Measurements from ENCODE around the gene DIDO1. TPM values are rescaled to one million over a fixed set of nuclear protein-coding genes. Genes with fewer than 3 reads are reported as not detected.
A peak's percentile ranks its signal among the peaks of the same experiment; 100 is the strongest.

Gene DIDO1
- total RNA-seq, 4 donors from 2014 or later, result 72.5 to 143 (median 105) TPM

GRCh38 chr20:62872184-62872847, 54.0 kb downstream of the DIDO1 start:
- TF ChIP-seq CTCF (IDR thresholded peaks at IDR 0.05) (no peak), POLR2A (IDR thresholded peaks at IDR 0.05) (no peak)
- Histone ChIP-seq H3K4me1 (peaks cover 0 to 19% (median 0%) of the 10 kb centered on the region in 4 donors), H3K27me3 (no peaks in the 10 kb centered on the region), H3K9me3 (no peaks in the 10 kb centered on the region), H3K27ac (no peak overlapping the region), H3K4me3 (no peak overlapping the region), H3K36me3 (no peaks in the 10 kb centered on the region)
- no peak for DNase-seq

GRCh38 chr20:62864207-62864606, 62.1 kb downstream of the DIDO1 start:
- no peaks in the 10 kb centered on the region for H3K27me3 ChIP-seq
- no peaks in the 10 kb centered on the region for H3K9me3 ChIP-seq
- H3K36me3 ChIP-seq, result no peaks in the 10 kb centered on the region
- DNase-seq, result no peak
- H3K4me1 ChIP-seq, result peaks cover 0 to 9% (median 7%) of the 10 kb centered on the region in 4 donors
- no peak overlapping the region for H3K4me3 ChIP-seq
- TF ChIP-seq CTCF (IDR thresholded peaks at IDR 0.05) (no peak), POLR2A (IDR thresholded peaks at IDR 0.05) (no peak)
- H3K27ac ChIP-seq, result no peak overlapping the region

- TF ChIP-seq POLR2A (IDR thresholded peaks at IDR 0.05), result no peak
- TF ChIP-seq CTCF (IDR thresholded peaks at IDR 0.05), result no peak
- H3K27me3 ChIP-seq, result no peaks in the 10 kb centered on the region
- H3K4me3 ChIP-seq, result peak within 1 kb of the TSS; percentile 40 to 80 (median 56)
- no peaks in the 10 kb centered on the region for H3K9me3 ChIP-seq
- DNase-seq, result peak; percentile 87 to 95 (median 93)
- peaks cover 0 to 9% (median 7%) of the 10 kb centered on the region in 4 donors for H3K4me1 ChIP-seq
- H3K36me3 ChIP-seq, result no peaks in the 10 kb centered on the region
- H3K27ac ChIP-seq, result peak within 1 kb of the TSS in 3 of 4 donors; percentile 29 to 72 (median 42)
Observed at GRCh38 chr20:62861726-62862336, 64.5 kb downstream of the DIDO1 start, which contains the start of gene TCFL5. Gene TCFL5 (minus strand): TSS chr20:62861822. CDS start chr20:62861670, 152 bp downstream.

GRCh38 chr20:62860924-62861691, 65.2 kb downstream of the DIDO1 start:
- Histone ChIP-seq H3K4me3 (peak overlapping the region; percentile 40 to 80 (median 56)), H3K36me3 (no peaks in the 10 kb centered on the region), H3K9me3 (no peaks in the 10 kb centered on the region), H3K4me1 (peaks cover 0 to 9% (median 7%) of the 10 kb centered on the region in 4 donors), H3K27me3 (no peaks in the 10 kb centered on the region), H3K27ac (peak overlapping the region in 2 of 4 donors; percentile 42 to 61)
- no peak for DNase-seq
- no peak for TF ChIP-seq POLR2A (IDR thresholded peaks at IDR 0.05)
- no peak for TF ChIP-seq CTCF (IDR thresholded peaks at IDR 0.05)

- Histone ChIP-seq H3K27ac (no peak overlapping the region), H3K27me3 (no peaks in the 10 kb centered on the region), H3K4me3 (peak overlapping the region in 3 of 4 donors; percentile 51 to 80 (median 60)), H3K9me3 (no peaks in the 10 kb centered on the region), H3K4me1 (peaks cover 0 to 9% (median 7%) of the 10 kb centered on the region in 4 donors), H3K36me3 (no peaks in the 10 kb centered on the region)
- no peak for DNase-seq
- TF ChIP-seq POLR2A (IDR thresholded peaks at IDR 0.05) (no peak), CTCF (IDR thresholded peaks at IDR 0.05) (no peak)
Observed at GRCh38 chr20:62860391-62860923, 65.8 kb downstream of the DIDO1 start.

All from Peyer's patch (tissue), 4 donors.